IPS-15b (cell line): ENCODE results near the gene BRAF.
"Not testable (repeated sequence)": the region's sequence is repeated elsewhere in the genome, so short reads cannot be mapped to it uniquely, and the experiment has no call there.

Experiments used
- H3K27me3 ChIP-seq: one replicate; pipeline ENCODE4 v1.6.1; 2013; ENCODE audit warnings: low read length; ENCODE audit not compliant: control insufficient read depth, insufficient read depth
- H3K36me3 ChIP-seq: one replicate; pipeline ENCODE4 v1.6.1; 2013; ENCODE audit warnings: low read length; ENCODE audit not compliant: control insufficient read depth, insufficient read depth
- H3K4me1 ChIP-seq: one replicate; pipeline ENCODE4 v1.6.1; 2013; ENCODE audit warnings: mild to moderate bottlenecking, low read length; ENCODE audit not compliant: control insufficient read depth, insufficient read depth
- H3K4me3 ChIP-seq: one replicate; pipeline ENCODE4 v1.5.1; 2013; ENCODE audit warnings: low read depth, low read length
- H3K9ac ChIP-seq: one replicate; pipeline ENCODE4 v1.6.1; 2013; ENCODE audit warnings: low read depth, mild to moderate bottlenecking, low read length
- H3K9me3 ChIP-seq: one replicate; pipeline ENCODE4 v1.6.1; 2013; ENCODE audit warnings: mild to moderate bottlenecking, low read length; ENCODE audit not compliant: control insufficient read depth, insufficient read depth

The BRAF gene

DNA sequence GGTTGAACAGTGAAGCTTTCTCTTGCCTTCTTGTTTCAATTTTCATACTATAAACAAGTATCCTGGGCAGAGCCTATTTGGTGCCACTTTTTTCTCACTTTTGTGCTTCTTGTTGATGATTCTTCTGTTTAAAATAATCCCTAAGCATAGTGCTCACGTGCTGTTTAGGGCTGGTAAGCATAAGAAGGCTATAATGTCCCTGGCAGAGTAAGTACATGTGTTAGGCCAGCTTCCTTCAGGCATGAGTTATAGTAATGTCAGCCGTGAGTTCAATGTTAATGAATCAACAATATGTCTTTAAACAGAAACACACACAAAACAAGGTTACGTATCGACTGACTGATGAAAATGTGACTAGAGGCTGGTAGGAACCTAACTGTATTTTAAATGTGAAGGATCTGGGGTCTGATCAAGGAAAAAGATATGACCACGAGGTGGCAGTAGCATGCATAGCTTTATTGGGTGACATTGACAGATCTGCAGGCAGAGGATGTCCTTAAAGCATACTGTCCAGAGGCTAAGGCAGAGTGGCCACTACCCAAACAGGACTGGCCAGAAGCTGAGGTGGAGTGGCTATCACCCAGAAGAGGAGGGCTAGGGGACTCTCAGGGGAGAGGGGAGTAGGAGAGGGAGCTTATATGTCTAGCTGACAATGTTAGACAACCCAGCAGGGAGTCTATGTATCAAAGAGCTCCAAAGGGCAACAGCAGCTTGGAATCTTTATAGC is 113.7 kb downstream of the BRAF start:
- Histone ChIP-seq H3K9me3 (no peaks in the 10 kb centered on the region), H3K4me1 (no peaks in the 10 kb centered on the region), H3K4me3 (no peak overlapping the region), H3K36me3 (no peaks in the 10 kb centered on the region), H3K9ac (no peak overlapping the region), H3K27me3 (no peaks in the 10 kb centered on the region)

DNA sequence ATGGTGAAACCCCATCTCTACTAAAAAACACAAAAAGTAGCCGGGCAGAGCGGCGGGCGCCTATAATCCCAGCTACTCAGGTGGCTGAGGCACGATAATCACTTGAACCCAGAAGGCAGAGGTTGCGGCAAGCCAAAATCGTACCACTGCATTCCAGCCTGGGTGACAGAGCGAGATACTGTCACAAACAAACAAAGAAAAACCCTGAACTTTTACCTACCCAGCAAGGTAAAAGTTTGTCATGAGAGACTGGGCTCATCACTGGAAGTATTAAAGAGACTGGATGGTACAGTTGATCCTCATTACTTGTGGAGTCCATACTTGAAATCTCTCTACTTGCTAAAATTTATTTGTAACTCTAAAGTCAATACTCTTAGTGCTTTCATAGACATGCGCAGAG is 114.3 kb downstream of the BRAF start:
- H3K4me3 ChIP-seq: no peak overlapping the region
- H3K36me3 ChIP-seq: no peaks in the 10 kb centered on the region
- no peaks in the 10 kb centered on the region for H3K4me1 ChIP-seq
- no peaks in the 10 kb centered on the region for H3K27me3 ChIP-seq
- no peaks in the 10 kb centered on the region for H3K9me3 ChIP-seq
- H3K9ac ChIP-seq: no peak overlapping the region

GRCh38 chr7:140778975-140779374 is 145.8 kb downstream of the BRAF start:
- Histone ChIP-seq H3K27me3 (no peaks in the 10 kb centered on the region), H3K4me1 (no peaks in the 10 kb centered on the region), H3K36me3 (no peaks in the 10 kb centered on the region), H3K9me3 (no peaks in the 10 kb centered on the region), H3K9ac (no peak overlapping the region), H3K4me3 (no peak overlapping the region)

- H3K4me3 ChIP-seq: no peak overlapping the region
- H3K36me3 ChIP-seq: no peaks in the 10 kb centered on the region
- no peaks in the 10 kb centered on the region for H3K27me3 ChIP-seq
- H3K4me1 ChIP-seq: no peaks in the 10 kb centered on the region
- no peaks in the 10 kb centered on the region for H3K9me3 ChIP-seq
- H3K9ac ChIP-seq: no peak overlapping the region
Measured at GRCh38 chr7:140778568-140778967, 146.2 kb downstream of the BRAF start.

GRCh38 chr7:140774371-140774770 is 150.4 kb downstream of the BRAF start:
- Histone ChIP-seq H3K4me1 (no peaks in the 10 kb centered on the region), H3K9ac (no peak overlapping the region), H3K4me3 (no peak overlapping the region), H3K36me3 (peaks cover 4% of the 10 kb centered on the region), H3K27me3 (no peaks in the 10 kb centered on the region), H3K9me3 (no peaks in the 10 kb centered on the region)

DNA sequence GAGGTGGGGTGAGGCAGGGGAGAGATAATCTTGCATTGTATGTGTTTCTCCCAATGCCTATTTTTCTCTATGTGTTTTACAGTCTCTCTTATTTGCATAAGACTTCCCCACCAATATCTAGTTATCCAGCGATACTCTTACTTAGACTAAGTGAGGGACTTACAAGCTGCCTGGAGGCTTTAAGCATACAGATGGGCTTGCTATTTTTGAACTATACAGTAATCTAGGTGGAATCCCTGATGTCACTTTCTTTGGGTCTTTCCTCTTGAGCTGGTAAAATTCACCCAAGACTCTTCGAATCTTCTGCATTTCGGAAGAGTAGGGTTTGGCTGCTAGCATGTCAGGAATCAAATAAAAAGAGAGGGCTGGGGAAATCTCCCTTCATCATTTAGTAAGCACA is 151.6 kb downstream of the BRAF start:
- Histone ChIP-seq H3K9ac (no peak overlapping the region), H3K4me3 (no peak overlapping the region), H3K4me1 (no peaks in the 10 kb centered on the region), H3K27me3 (no peaks in the 10 kb centered on the region), H3K9me3 (no peaks in the 10 kb centered on the region), H3K36me3 (peaks cover 4% of the 10 kb centered on the region)

DNA sequence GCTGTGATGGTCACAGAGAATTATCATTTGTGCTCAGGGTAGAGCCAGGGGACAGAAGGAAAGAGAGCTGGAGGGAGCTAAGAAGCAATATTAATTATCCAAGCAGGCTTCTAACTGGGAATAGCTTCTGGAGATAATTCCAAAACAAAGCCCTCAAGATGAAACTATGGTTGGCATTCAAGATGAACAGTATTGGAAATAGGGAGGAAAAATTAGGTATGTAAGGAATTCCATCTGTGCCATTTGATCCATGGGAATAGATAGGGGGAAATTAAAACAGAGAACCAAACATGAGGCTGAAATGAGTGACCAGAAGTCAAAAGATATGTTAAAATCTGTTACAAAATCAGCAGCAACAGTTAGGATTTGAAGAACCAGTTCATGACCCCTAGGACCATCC is 152.9 kb downstream of the BRAF start:
- Histone ChIP-seq H3K4me3 (no peak overlapping the region), H3K9me3 (no peaks in the 10 kb centered on the region), H3K36me3 (peaks cover 4% of the 10 kb centered on the region), H3K27me3 (no peaks in the 10 kb centered on the region), H3K4me1 (no peaks in the 10 kb centered on the region), H3K9ac (no peak overlapping the region)

DNA sequence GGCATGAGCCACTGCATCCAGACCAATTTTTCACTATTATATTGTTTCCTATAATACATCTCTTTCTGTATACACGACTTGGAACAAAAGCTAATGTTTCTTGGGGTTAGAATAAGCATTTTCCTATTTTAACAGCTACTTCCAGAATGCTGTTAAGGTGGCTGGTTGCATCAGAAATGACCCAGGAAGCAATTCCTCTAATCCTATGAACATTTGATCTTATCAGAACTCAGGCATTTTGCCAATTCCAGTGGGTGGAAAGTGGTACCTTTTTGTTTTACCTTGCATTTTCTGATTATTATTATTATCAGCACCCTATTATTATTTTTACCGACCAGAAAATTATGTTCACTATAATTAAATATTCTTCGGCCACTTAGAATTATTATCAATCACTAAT is 154.9 kb downstream of the BRAF start:
- Histone ChIP-seq H3K27me3 (no peaks in the 10 kb centered on the region), H3K9ac (no peak overlapping the region), H3K4me1 (no peaks in the 10 kb centered on the region), H3K36me3 (peaks cover 4% of the 10 kb centered on the region), H3K4me3 (no peak overlapping the region), H3K9me3 (no peaks in the 10 kb centered on the region)

- H3K27me3 ChIP-seq: no peaks in the 10 kb centered on the region
- H3K4me3 ChIP-seq: no peak overlapping the region
- H3K4me1 ChIP-seq: no peaks in the 10 kb centered on the region
- H3K9me3 ChIP-seq: no peaks in the 10 kb centered on the region
- peaks cover 4% of the 10 kb centered on the region for H3K36me3 ChIP-seq
- no peak overlapping the region for H3K9ac ChIP-seq
Measured at GRCh38 chr7:140767418-140767817, 157.3 kb downstream of the BRAF start.

DNA sequence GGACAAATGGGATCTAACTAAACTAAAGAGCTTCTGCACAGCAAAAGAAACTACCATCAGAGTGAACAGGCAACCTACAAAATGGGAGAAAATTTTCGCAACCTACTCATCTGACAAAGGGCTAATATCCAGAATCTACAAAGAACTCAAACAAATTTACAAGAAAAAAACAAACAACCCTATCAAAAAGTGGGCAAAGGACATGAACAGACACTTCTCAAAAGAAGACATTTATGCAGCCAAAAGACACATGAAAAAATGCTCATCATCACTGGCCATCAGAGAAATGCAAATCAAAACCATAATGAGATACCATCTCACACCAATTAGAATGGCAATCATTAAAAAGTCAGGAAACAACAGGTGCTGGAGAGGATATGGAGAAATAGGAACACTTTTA is 159.3 kb downstream of the BRAF start:
- H3K9me3 ChIP-seq, H3K36me3 ChIP-seq, H3K4me3 ChIP-seq, H3K9ac ChIP-seq, H3K4me1 ChIP-seq, H3K27me3 ChIP-seq: not testable (repeated sequence)

GRCh38 chr7:140763166-140763565 is 161.6 kb downstream of the BRAF start:
- not testable (repeated sequence) for H3K27me3 ChIP-seq, H3K9me3 ChIP-seq, H3K4me3 ChIP-seq, H3K9ac ChIP-seq, H3K4me1 ChIP-seq, H3K36me3 ChIP-seq

DNA sequence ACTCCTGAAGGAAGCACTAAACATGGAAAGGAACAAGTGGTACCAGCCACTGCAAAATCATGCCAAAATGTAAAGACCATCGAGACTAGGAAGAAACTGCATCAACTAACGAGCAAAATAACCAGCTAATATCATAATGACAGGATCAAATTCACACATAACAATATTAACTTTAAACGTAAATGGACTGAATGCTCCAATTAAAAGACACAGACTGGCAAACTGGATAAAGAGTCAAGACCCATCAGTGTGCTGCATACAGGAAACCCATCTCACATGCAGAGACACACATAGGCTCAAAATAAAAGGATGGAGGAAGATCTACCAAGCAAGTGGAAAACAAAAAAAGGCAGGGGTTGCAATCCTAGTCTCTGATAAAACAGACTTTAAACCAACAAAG is 163.4 kb downstream of the BRAF start:
- H3K9ac ChIP-seq, H3K9me3 ChIP-seq, H3K36me3 ChIP-seq, H3K4me3 ChIP-seq, H3K27me3 ChIP-seq, H3K4me1 ChIP-seq: not testable (repeated sequence)
